ENCODE data around the gene LBP. TPM values are rescaled to one million over a fixed set of nuclear protein-coding genes. Genes with fewer than 3 reads are reported as not detected.
"Not testable (repeated sequence)": the region's sequence is repeated elsewhere in the genome, so short reads cannot be mapped to it uniquely, and the experiment has no call there.

LBP gene
- total RNA-seq, 1 donor from 2014 or later: not detected

DNA sequence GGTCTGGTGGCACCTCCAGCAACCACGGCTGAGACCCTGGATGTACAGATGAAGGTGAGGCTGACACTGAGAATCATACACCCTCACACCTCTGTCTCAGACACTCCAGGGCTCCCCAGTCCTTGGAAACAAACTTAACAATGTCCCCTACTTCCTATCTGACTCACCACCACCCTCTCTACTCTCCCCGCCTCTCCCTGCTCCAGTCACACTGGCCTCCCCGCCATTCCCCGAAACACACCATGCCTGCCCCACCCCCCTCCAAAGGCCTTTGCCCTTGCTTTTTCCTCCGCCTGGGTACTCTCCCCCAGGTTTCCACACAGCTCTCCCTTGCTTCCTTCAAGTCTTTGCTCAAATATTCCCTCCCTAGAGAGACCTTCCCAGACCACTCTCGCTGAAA, 26.1 kb upstream of the LBP start:
- DNase-seq (ENCODE audit: low spot score in 2 of 2) (no peak), FAIRE-seq (no peak)

GRCh38 chr20:38321959-38322598, 24.2 kb upstream of the LBP start:
- peak; percentile 92 for FAIRE-seq
- peak; percentile 29 to 60 for DNase-seq (ENCODE audit: low spot score in 2 of 2)

GRCh38 chr20:38324159-38324558, 22.1 kb upstream of the LBP start:
- FAIRE-seq: no peak
- no peak for DNase-seq (ENCODE audit: low spot score in 2 of 2)

GRCh38 chr20:38325167-38325566, 21.1 kb upstream of the LBP start:
- DNase-seq (ENCODE audit: low spot score in 2 of 2) (no peak), FAIRE-seq (no peak)

DNA sequence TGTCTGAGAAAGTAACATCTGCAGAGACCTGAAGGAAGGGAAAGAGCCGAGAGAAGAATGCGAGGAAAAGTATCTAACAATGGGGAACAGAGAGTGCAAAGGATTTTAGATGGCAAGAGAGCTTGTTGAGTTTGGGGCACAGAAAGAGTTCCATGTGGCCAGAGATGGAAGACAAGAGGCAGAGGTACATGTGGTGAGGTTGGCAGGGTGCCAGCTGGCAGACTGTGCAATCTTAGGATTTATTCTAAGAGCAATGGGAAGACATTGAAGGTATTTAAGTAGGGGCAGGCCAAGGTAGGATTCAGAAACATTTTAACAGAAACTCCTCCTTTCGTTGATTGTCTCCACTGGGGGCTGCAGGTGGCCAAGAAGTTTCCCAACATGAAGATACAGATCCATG, 20.4 kb upstream of the LBP start:
- FAIRE-seq (no peak), DNase-seq (ENCODE audit: low spot score in 2 of 2) (no peak)

- DNase-seq (ENCODE audit: low spot score in 2 of 2) (no peak), FAIRE-seq (no peak)
Observed at GRCh38 chr20:38326309-38326708, 20.0 kb upstream of the LBP start.

DNA sequence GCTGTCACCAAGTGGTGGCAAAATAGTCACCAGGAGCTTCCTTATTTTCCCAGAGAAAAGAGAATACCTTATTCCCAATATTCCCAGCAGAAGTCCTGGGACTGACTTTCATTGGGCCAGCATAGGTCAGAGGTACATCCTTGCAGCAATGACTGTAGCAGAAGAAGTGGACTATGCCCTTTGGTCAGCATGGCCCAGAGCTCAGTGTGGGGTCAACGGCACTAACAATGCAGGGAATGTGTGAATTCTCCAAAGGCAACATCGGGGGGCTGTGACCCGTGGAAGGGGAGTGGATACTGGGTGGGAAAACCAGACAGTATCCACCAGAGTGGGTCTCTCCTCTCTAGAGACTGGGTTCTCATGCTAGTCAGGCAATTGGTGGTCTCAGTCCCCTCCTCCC, 15.6 kb upstream of the LBP start:
- FAIRE-seq: no peak
- DNase-seq (ENCODE audit: low spot score in 2 of 2): no peak

GRCh38 chr20:38331245-38331644, 15.0 kb upstream of the LBP start:
- DNase-seq (ENCODE audit: low spot score in 2 of 2) (no peak), FAIRE-seq (no peak)

- FAIRE-seq (no peak), DNase-seq (ENCODE audit: low spot score in 2 of 2) (no peak)
Observed at GRCh38 chr20:38331814-38332213, 14.5 kb upstream of the LBP start.

DNA sequence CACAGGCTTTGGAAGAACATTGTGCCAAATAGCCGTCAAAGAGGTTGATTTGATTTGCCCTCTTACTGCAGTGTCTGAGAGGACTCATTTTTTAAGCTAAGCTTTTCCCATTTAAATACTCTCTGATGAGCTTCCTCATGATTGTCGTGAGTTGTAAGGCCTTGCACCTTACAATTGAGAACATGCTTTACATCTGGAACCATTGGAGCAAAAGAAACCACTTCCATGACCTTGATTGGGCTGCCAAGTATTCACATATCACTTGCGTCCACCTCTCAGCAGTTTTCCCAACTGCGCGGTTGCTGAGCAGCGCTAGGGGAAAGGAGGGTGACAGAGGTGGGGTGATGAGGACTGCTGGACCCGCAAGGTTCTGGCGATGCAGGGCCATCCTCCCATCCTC, 12.3 kb upstream of the LBP start:
- FAIRE-seq: no peak

GRCh38 chr20:38336726-38337125, 9.6 kb upstream of the LBP start:
- FAIRE-seq: no peak
- DNase-seq (ENCODE audit: low spot score in 2 of 2): no peak

More for the DNA sequence above, 12.3 kb upstream of the LBP start:
- DNase-seq (ENCODE audit: low spot score in 2 of 2): no peak

DNA sequence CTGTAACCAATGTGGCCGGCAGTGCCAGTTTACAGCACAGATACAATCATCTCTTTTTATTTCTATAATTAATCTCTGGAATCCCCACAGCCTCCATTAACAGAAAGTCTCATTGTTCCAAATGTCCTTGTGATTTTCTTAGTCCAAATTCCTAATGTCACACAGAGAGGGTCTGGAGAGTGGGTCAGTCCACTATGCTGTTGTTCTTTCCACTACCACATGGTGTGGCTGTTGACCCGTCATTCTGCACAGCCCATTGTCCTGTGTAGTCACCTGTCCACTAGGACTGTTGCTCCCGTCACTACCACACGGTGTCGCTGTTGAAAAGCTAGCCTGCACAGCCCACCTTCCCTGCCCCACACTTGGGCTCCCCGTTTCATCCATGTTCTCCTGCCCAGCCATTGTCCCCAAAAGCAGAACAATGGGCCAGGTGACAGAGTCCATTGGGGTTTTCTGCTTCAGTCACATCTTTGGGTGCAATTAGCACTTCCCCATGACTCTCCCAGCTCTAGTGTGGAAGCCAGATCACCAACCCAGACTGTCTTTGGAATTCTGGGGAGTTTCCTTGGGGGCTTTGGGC, 8.6 kb upstream of the LBP start:
- FAIRE-seq (peak; percentile 75), DNase-seq (ENCODE audit: low spot score in 2 of 2) (peak in 1 of 2 donors; percentile 37)

- DNase-seq (ENCODE audit: low spot score in 2 of 2) (no peak), FAIRE-seq (no peak)
Observed at GRCh38 chr20:38338849-38339520, 7.3 kb upstream of the LBP start.

DNA sequence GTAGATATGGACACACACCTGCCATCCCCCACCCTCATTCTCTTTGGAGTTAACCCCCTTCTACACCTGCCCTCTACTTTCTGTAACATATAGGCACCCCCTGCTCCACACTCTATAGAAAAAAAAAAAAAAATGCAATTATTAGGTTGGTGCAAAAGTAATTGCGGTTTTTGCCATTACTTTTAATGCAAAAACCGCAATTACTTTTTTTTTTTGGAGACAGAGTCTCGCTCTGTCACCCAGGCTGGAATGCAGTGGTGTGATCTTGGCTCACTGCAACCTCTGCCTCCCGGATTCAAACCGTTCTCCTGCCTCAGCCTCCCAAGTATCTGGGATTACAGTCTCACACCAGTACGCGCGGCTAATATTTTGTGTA, 6.8 kb upstream of the LBP start:
- not testable (repeated sequence) for FAIRE-seq; DNase-seq (ENCODE audit: low spot score in 2 of 2)

GRCh38 chr20:38339997-38340396, 6.3 kb upstream of the LBP start:
- FAIRE-seq: no peak

DNA sequence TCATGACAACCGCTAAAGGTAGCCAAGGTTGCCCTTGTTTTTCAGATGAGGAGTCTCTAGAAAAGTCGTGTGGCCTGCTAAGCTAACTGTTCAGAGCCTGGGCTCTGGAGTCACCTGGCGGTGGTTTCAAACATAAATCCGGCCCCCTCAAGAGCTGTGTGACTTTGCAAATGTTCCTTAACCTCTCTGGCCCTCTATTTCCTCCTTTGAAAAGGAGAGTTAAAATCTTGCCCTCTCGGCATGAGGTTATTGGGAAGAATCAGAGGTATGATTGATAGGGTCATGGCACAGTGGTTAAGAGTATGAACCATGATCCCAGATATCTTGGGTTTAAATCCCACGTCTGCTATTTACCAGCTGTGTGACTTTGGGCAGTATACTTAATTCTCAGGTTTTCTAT, 5.6 kb upstream of the LBP start:
- no peak for FAIRE-seq
- DNase-seq (ENCODE audit: low spot score in 2 of 2): no peak

More at GRCh38 chr20:38339997-38340396, 6.3 kb upstream of the LBP start:
- DNase-seq (ENCODE audit: low spot score in 2 of 2): no peak

GRCh38 chr20:38342216-38342615, 4.1 kb upstream of the LBP start:
- FAIRE-seq: no peak
- DNase-seq (ENCODE audit: low spot score in 2 of 2): no peak

GRCh38 chr20:38342713-38343310, 3.5 kb upstream of the LBP start:
- DNase-seq (ENCODE audit: low spot score in 2 of 2) (no peak), FAIRE-seq (no peak)

- DNase-seq (ENCODE audit: low spot score in 2 of 2) (no peak), FAIRE-seq (no peak)
Observed at GRCh38 chr20:38343311-38344106, 2.8 kb upstream of the LBP start.

- FAIRE-seq (no peak), DNase-seq (ENCODE audit: low spot score in 2 of 2) (no peak)
Observed at GRCh38 chr20:38344107-38344701, 2.1 kb upstream of the LBP start.

Measured in frontal cortex (tissue), 4 donors.